Activated naive CD8-positive, alpha-beta T cell treated with anti-CD3 and anti-CD28 coated beads, Interleukin-2, amount 10 ng/mL, durations not matched to agents 7 days and 5 days (primary cell): Measurements from ENCODE around the gene CHTF18. TPM values are rescaled to one million over a fixed set of nuclear protein-coding genes. Genes with fewer than 3 reads are reported as not detected.

ENCODE experiments used
- ATAC-seq: fragments of 150-1000 bp; cut with Tn5 transposase; one replicate; pipeline ENCODE4 v1.10.0; 2021; ENCODE audit warnings: low read depth, moderate library complexity
- POLR2A ChIA-PET: fragments of 350-600 bp; sonication (Branson Sonifier 250); formaldehyde crosslinking; loops from one replicate; lab custom pipeline; 2021; ENCODE audit warnings: antibody characterized with exemption; lab: Charles Lee
- DNase-seq: peaks from one replicate; pipeline ENCODE4 v3.0.0; 2021
- H3K27ac Mint-ChIP-seq: one replicate; pipeline ENCODE4 v1.8.0; 2022; ENCODE audit warnings: mild to moderate bottlenecking, mixed read lengths
- H3K27me3 Mint-ChIP-seq: one replicate; pipeline ENCODE4 v1.8.0; 2022; ENCODE audit warnings: mild to moderate bottlenecking, moderate library complexity, mixed read lengths
- H3K36me3 Mint-ChIP-seq: one replicate; pipeline ENCODE4 v1.8.0; 2021; ENCODE audit warnings: mild to moderate bottlenecking, mixed read lengths
- H3K4me1 Mint-ChIP-seq: one replicate; pipeline ENCODE4 v1.8.0; 2021; ENCODE audit warnings: mixed read lengths
- H3K4me3 Mint-ChIP-seq: one replicate; pipeline ENCODE4 v1.8.0; 2022; ENCODE audit warnings: mild to moderate bottlenecking, moderate library complexity, mixed read lengths
- H3K9me3 Mint-ChIP-seq: one replicate; pipeline ENCODE4 v1.8.0; 2021; ENCODE audit warnings: mixed read lengths
- total RNA-seq, 2 experiments: library from RNA; stranded (reverse); gene quantifications; one replicate each; pipeline ENCODE4 v1.2.3, GENCODE V29; 2021

CHTF18 gene
- total RNA-seq, 2 experiments from 2014 or later: 92.8 to 94.2 TPM

DNA sequence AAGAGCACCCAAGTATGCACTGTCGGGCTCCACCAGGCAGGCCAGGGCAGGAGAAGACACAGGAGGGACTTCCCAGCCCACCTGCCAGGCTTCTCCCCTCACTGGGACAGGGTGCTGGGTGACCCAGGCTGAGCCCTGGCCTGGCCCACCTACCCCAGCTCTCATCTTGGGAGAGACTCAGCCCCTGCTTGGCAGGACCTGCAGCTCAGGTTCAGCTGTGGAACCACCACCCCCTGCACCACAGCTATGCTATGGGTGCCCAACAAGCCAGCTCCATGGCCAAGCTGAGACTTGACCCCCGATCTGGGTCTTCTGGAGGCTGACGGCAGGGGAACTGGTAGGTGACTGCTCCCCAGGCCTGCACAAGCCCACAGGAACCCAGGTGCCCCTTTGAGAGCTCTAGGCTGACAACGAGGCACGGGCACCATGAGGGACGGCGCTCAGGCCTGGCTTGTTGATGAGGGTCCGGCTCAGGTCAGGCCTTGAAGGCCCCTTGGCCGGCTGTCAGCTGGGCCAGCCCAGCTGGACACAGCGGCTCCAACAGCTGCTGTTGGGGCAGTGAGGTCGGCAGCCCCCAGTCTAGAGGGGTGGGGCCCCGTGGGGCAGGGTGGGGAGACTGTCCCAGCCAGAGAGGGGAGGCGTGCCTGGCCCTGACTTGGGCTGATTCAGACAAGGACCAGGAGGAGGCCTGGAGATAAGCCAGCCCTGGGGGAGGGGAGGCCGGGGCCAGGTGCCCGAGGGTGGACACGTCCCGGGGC is 4.8 kb upstream of the CHTF18 start:
- H3K27me3 Mint-ChIP-seq: no peaks in the 10 kb centered on the region
- H3K27ac Mint-ChIP-seq: no peak overlapping the region
- H3K9me3 Mint-ChIP-seq: no peaks in the 10 kb centered on the region
- no peaks in the 10 kb centered on the region for H3K36me3 Mint-ChIP-seq
- no peak for ATAC-seq
- DNase-seq: no peak
- no peak overlapping the region for H3K4me3 Mint-ChIP-seq
- H3K4me1 Mint-ChIP-seq: peaks cover 3% of the 10 kb centered on the region
- POLR2A ChIA-PET: interaction anchor here (0.6 kb wide), 1 partner anchor 197 kb away, joined by 3 read pairs; no protein-coding TSS in a partner anchor

- no peaks in the 10 kb centered on the region for H3K36me3 Mint-ChIP-seq
- H3K27me3 Mint-ChIP-seq: no peaks in the 10 kb centered on the region
- H3K4me1 Mint-ChIP-seq: peaks cover 3% of the 10 kb centered on the region
- POLR2A ChIA-PET: interaction anchor here (0.8 kb wide), 1 partner anchor 125 kb away, joined by 3 read pairs; no protein-coding TSS in a partner anchor
- H3K9me3 Mint-ChIP-seq: no peaks in the 10 kb centered on the region
- H3K4me3 Mint-ChIP-seq: no peak overlapping the region
- DNase-seq: no peak
- no peak for ATAC-seq
- no peak overlapping the region for H3K27ac Mint-ChIP-seq
Observed at GRCh38 chr16:784431-784830, 4.0 kb upstream of the CHTF18 start.

GRCh38 chr16:785563-786535 is 2.6 kb upstream of the CHTF18 start:
- DNase-seq (peak; percentile 86), ATAC-seq (no peak)
- Mint-ChIP-seq H3K36me3 (no peaks in the 10 kb centered on the region), H3K4me3 (peak overlapping the region; percentile 45), H3K9me3 (no peaks in the 10 kb centered on the region), H3K27me3 (no peaks in the 10 kb centered on the region), H3K27ac (no peak overlapping the region), H3K4me1 (peaks cover 4% of the 10 kb centered on the region)
- POLR2A ChIA-PET: interaction anchor here (0.8 to 1.2 kb wide), 2 partner anchors 74 to 126 kb away, joined by 3 to 5 read pairs; no protein-coding TSS in a partner anchor

- peak overlapping the region; percentile 86 for H3K27ac Mint-ChIP-seq
- ATAC-seq (no peak), DNase-seq (no peak)
- H3K9me3 Mint-ChIP-seq: no peaks in the 10 kb centered on the region
- peaks cover 5% of the 10 kb centered on the region for H3K36me3 Mint-ChIP-seq
- peaks cover 9% of the 10 kb centered on the region for H3K4me1 Mint-ChIP-seq
- POLR2A ChIA-PET: interaction anchor here (1.0 to 1.3 kb wide), 3 partner anchors 46 to 151 kb away, joined by 3 to 5 read pairs (median 3); partner anchors contain the start of genes CIAO3 and METTL26
- no peaks in the 10 kb centered on the region for H3K27me3 Mint-ChIP-seq
- peak overlapping the region; percentile 86 for H3K4me3 Mint-ChIP-seq
Observed at GRCh38 chr16:787321-787966, 976 bp upstream of the CHTF18 start.

- POLR2A ChIA-PET: interaction anchor here (0.7 to 1.3 kb wide), 9 partner anchors 12 to 221 kb away, joined by 3 to 7 read pairs (median 4); partner anchors contain the start of genes CIAO3, GNG13, METRN and METTL26
- H3K27ac Mint-ChIP-seq: peak within 1 kb of the TSS; percentile 86
- DNase-seq (no peak), ATAC-seq (peak; percentile 23)
- H3K36me3 Mint-ChIP-seq: peaks cover 5% of the 10 kb centered on the region
- H3K4me3 Mint-ChIP-seq: peak within 1 kb of the TSS; percentile 86
- peaks cover 9% of the 10 kb centered on the region for H3K4me1 Mint-ChIP-seq
- no peaks in the 10 kb centered on the region for H3K27me3 Mint-ChIP-seq
- H3K9me3 Mint-ChIP-seq: no peaks in the 10 kb centered on the region
Observed at GRCh38 chr16:787978-788398, 432 bp upstream of the CHTF18 start, which contains the start of gene RPUSD1. RPUSD1 (minus strand) TSS chr16:788381; CDS start chr16:787737, 644 bp downstream.

DNA sequence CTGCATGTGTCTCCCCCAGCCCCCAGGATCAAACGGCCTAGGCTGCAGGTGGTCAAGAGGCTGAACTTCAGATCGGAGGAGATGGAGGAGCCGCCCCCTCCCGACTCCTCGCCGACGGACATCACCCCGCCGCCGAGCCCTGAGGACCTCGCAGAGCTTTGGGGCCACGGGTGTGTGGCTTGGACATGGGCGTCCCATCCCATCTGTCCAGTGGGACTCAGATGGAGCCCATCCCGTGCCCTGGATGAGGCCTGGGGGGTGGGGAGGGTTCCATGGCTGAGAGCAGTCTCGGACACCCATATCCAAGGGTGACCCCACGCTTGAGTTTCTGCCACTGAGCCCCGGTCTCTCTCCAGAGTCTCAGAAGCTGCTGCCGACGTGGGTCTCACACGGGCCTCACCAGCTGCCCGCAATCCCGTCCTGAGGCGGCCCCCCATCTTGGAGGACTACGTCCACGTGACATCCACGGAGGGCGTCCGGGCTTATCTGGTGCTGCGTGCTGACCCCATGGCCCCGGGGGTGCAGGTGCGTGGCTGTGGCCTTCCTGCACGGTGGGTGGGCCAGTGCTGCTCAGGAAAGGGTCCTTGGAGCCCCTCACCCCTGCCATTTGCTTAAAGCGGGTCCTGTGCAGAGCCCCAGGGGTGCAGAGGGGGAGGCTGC is 901 bp downstream of the CHTF18 start:
- Mint-ChIP-seq H3K27ac (no peak overlapping the region), H3K4me1 (peaks cover 9% of the 10 kb centered on the region), H3K4me3 (peak overlapping the region; percentile 62), H3K27me3 (no peaks in the 10 kb centered on the region), H3K9me3 (no peaks in the 10 kb centered on the region), H3K36me3 (peaks cover 5% of the 10 kb centered on the region)
- POLR2A ChIA-PET: interaction anchor here (1.1 to 1.3 kb wide), 4 partner anchors 11 to 94 kb away, joined by 3 to 7 read pairs (median 5); partner anchors contain the start of genes GNG13 and METRN
- ATAC-seq (no peak), DNase-seq (no peak)

DNA sequence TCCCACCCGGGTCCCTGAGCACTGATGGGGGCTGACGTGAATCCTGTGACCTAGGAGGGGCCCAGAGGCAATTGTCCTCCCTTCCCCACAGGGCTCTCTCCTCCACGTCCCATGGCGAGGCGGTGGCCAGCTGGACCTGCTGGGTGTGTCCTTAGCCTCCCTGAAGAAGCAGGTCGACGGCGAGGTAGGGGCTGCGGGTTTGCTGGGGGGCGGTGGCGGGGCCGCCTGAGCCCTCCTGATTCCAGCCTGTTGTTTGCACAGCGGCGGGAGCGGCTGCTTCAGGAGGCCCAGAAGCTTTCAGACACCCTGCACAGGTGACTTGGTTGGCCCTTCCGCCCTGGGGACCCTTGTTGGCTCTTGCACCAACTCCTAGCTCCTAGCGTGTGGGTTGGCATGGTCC is 1.7 kb downstream of the CHTF18 start:
- no peak for DNase-seq
- H3K4me3 Mint-ChIP-seq: peak overlapping the region; percentile 62
- POLR2A ChIA-PET: no interaction called here
- H3K27me3 Mint-ChIP-seq: no peaks in the 10 kb centered on the region
- H3K9me3 Mint-ChIP-seq: no peaks in the 10 kb centered on the region
- H3K36me3 Mint-ChIP-seq: peaks cover 5% of the 10 kb centered on the region
- H3K27ac Mint-ChIP-seq: no peak overlapping the region
- peaks cover 7% of the 10 kb centered on the region for H3K4me1 Mint-ChIP-seq
- no peak for ATAC-seq

GRCh38 chr16:791131-791530 is 2.7 kb downstream of the CHTF18 start:
- no peak overlapping the region for H3K27ac Mint-ChIP-seq
- H3K27me3 Mint-ChIP-seq: no peaks in the 10 kb centered on the region
- no peaks in the 10 kb centered on the region for H3K9me3 Mint-ChIP-seq
- no peak overlapping the region for H3K4me3 Mint-ChIP-seq
- DNase-seq: no peak
- POLR2A ChIA-PET: no interaction called here
- peaks cover 6% of the 10 kb centered on the region for H3K4me1 Mint-ChIP-seq
- no peak for ATAC-seq
- peaks cover 5% of the 10 kb centered on the region for H3K36me3 Mint-ChIP-seq

GRCh38 chr16:792221-792995 is 4.0 kb downstream of the CHTF18 start:
- POLR2A ChIA-PET: no interaction called here
- H3K27me3 Mint-ChIP-seq: no peaks in the 10 kb centered on the region
- no peak overlapping the region for H3K4me3 Mint-ChIP-seq
- no peak for ATAC-seq
- H3K4me1 Mint-ChIP-seq: peaks cover 6% of the 10 kb centered on the region
- no peak for DNase-seq
- no peak overlapping the region for H3K27ac Mint-ChIP-seq
- peaks cover 9% of the 10 kb centered on the region for H3K36me3 Mint-ChIP-seq
- H3K9me3 Mint-ChIP-seq: no peaks in the 10 kb centered on the region

GRCh38 chr16:793414-793813 is 5.0 kb downstream of the CHTF18 start:
- Mint-ChIP-seq H3K27ac (no peak overlapping the region), H3K4me1 (peaks cover 6% of the 10 kb centered on the region), H3K4me3 (no peak overlapping the region), H3K27me3 (peaks cover 3% of the 10 kb centered on the region), H3K36me3 (peaks cover 15% of the 10 kb centered on the region), H3K9me3 (no peaks in the 10 kb centered on the region)
- ATAC-seq (no peak), DNase-seq (no peak)
- POLR2A ChIA-PET: no interaction called here

- Mint-ChIP-seq H3K4me3 (no peak overlapping the region), H3K36me3 (peaks cover 16% of the 10 kb centered on the region), H3K27me3 (peaks cover 3% of the 10 kb centered on the region), H3K27ac (no peak overlapping the region), H3K9me3 (no peaks in the 10 kb centered on the region), H3K4me1 (peaks cover 6% of the 10 kb centered on the region)
- POLR2A ChIA-PET: no interaction called here
- ATAC-seq: no peak
- DNase-seq: no peak
Observed at GRCh38 chr16:794091-794822, 5.8 kb downstream of the CHTF18 start.
